Pancreas (tissue), 10 donors: ENCODE measurements around the gene IBA57. TPM values are rescaled to one million over a fixed set of nuclear protein-coding genes. Genes with fewer than 3 reads are reported as not detected.

ENCODE experiments used
- ATAC-seq, 4 donors: fragments of 200-7000 bp; cut with Tn5 transposase; one replicate each; pipeline versions ENCODE4 v1.8.0 to v1.9.1; 2020; ENCODE audit warnings: mild to moderate bottlenecking in 4 of 4, moderate library complexity in 4 of 4
- DNase-seq, 6 donors: peaks; one replicate each; pipeline ENCODE4 v3.0.0-alpha.2; 2020
- FAIRE-seq: peaks from 2 replicates; lab custom pipeline; 2012; peaks lifted over from hg19 to GRCh38; lab: Jason Lieb, UNC
- H3K27ac ChIP-seq, 4 donors: fragments of 200-600 bp; sonication (generic); 1 replicate in 3 of 4; 2 replicates in 1 of 4; pipeline versions ENCODE4 v1.5.0 to v1.8.0; 2020
- H3K27me3 ChIP-seq, 4 donors: fragments of 200-600 bp; one replicate each; pipeline ENCODE4 v1.8.0; 2021
- H3K36me3 ChIP-seq, 3 donors: fragments of 200-600 bp; sonication (generic) in 1 of 3; one replicate each; pipeline versions ENCODE4 v1.5.0 to v1.8.0; 2020 to 2021
- H3K4me1 ChIP-seq, 3 donors: fragments of 200-600 bp; one replicate each; pipeline ENCODE4 v1.8.0; 2021
- H3K4me3 ChIP-seq, 4 donors: fragments of 200-600 bp; sonication (generic) in 2 of 4; one replicate each; pipeline versions ENCODE4 v1.5.0 to v1.8.0; 2020 to 2021
- H3K9me3 ChIP-seq, 4 donors: fragments of 200-600 bp; one replicate each; pipeline ENCODE4 v1.8.0; 2021
- WGBS, 2 donors: extraction: QIAGEN DNeasy Blood & Tissue Kit; methylation state at CpG; one replicate each; pipeline ENCODE4 v1.1.7; 2013; 5-methylcytosine and 5-hydroxymethylcytosine counted together
- intact Hi-C, 3 donors: fragments of 100-400 bp; cut with DNase I; formaldehyde crosslinking; loops; one replicate each; pipeline versions ENCODE4 v1.11.1 to v1.14.2; 2022
- polyA plus RNA-seq, 2 donors: library from polyadenylated mRNA; stranded (reverse); fragments of 200-250 nt; gene quantifications; one replicate each; pipeline ENCODE4 v1.2.3, GENCODE V29; 2013
- total RNA-seq, 6 donors: library from RNA; stranded (reverse); fragmentation: NEBNext Ultra II Directional in 4 of 6; extraction: Animal tissue kit (Norgen Biotek cat#: 25700) in 4 of 6; gene quantifications; one replicate each; pipeline versions ENCODE4 v1.2.1 to v1.2.4, GENCODE V29; 2021 to 2023
- TF ChIP-seq, protein P1 (sequence below), 4 donors: fragments of 200-600 bp; sonication (generic) in 3 of 4; IDR thresholded peaks; one replicate each; pipeline versions ENCODE4 v1.5.0 to v1.8.0; 2021; ENCODE audit warnings: antibody characterized with exemption in 4 of 4
- donor health status: healthy with polysubstance abuse.
- donor health status: DM: no; HTN: no; CAD: no; lungs with moderate emphysema.
- donor health status: DM: no; HTN: no; CAD: no.
- donor health status: control.
- donor health status: control.
- donor health status: Bipolar disorder and iron deficiency.
- donor health status: DM: yes; HTN: yes; CAD: no.
- donor health status: DM: no; HTN: no; CAD: no.
- donor health status: DM: no; HTN: no; CAD: no.
- donor health status: DM: yes; HTN: yes; CAD: no.

IBA57 gene
- total and polyA plus RNA-seq, 8 donors, result 2.4 to 14.4 (median 7.0) TPM

DNA sequence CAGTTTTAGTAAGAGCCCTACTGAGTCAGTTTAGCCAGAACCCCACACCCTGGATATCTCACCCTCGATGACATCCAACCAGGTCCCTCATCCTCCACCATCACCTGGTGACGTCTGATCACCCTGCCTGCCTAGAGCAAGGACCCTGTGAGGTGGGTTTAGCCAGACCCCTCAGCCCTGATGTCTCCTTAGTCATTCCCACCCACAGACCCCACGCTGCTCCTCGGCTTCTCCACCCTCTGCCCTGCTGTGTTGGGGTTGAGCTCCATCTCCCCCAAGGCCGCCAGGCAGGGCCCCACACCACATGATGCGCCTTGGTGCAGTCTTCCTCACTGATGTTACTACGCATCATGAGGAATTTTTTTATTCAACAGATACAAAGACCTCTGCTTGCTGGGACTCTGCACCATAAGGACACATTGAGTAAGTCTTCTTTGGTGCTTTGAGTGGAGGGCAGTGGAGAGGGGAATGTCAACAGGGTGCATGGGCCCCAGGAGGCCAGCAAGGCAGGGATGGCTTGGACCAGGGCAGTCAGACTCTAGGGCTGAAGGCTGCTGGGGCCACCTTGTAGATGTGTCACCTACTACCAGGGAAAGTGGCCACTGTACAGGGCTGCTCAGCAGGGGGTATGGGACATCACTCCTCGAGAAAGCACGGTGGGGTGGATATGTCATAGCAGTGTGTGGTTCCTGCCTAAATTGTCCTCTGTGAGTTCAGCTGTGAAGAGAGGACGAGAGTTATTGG, 1.7 kb upstream of the IBA57 start:
- DNase-seq (peak in 3 of 6 donors; percentile 28 to 62 (median 37)), ATAC-seq (no peak), FAIRE-seq (no peak)
- TF ChIP-seq, protein P1, sequence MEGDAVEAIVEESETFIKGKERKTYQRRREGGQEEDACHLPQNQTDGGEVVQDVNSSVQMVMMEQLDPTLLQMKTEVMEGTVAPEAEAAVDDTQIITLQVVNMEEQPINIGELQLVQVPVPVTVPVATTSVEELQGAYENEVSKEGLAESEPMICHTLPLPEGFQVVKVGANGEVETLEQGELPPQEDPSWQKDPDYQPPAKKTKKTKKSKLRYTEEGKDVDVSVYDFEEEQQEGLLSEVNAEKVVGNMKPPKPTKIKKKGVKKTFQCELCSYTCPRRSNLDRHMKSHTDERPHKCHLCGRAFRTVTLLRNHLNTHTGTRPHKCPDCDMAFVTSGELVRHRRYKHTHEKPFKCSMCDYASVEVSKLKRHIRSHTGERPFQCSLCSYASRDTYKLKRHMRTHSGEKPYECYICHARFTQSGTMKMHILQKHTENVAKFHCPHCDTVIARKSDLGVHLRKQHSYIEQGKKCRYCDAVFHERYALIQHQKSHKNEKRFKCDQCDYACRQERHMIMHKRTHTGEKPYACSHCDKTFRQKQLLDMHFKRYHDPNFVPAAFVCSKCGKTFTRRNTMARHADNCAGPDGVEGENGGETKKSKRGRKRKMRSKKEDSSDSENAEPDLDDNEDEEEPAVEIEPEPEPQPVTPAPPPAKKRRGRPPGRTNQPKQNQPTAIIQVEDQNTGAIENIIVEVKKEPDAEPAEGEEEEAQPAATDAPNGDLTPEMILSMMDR (IDR thresholded peaks at IDR 0.05), result no peak
- no peak overlapping the region for H3K4me3 ChIP-seq
- 82 to 87% methylated on average over 10 of the region's 10 CpGs for WGBS, 2 donors
- intact Hi-C loops, result no loop called here
- no peaks in the 10 kb centered on the region for H3K9me3 ChIP-seq
- no peaks in the 10 kb centered on the region for H3K4me1 ChIP-seq
- H3K27me3 ChIP-seq, result no peaks in the 10 kb centered on the region
- H3K27ac ChIP-seq, result peak overlapping the region in 1 of 4 donors; percentile 100
- no peaks in the 10 kb centered on the region for H3K36me3 ChIP-seq

DNA sequence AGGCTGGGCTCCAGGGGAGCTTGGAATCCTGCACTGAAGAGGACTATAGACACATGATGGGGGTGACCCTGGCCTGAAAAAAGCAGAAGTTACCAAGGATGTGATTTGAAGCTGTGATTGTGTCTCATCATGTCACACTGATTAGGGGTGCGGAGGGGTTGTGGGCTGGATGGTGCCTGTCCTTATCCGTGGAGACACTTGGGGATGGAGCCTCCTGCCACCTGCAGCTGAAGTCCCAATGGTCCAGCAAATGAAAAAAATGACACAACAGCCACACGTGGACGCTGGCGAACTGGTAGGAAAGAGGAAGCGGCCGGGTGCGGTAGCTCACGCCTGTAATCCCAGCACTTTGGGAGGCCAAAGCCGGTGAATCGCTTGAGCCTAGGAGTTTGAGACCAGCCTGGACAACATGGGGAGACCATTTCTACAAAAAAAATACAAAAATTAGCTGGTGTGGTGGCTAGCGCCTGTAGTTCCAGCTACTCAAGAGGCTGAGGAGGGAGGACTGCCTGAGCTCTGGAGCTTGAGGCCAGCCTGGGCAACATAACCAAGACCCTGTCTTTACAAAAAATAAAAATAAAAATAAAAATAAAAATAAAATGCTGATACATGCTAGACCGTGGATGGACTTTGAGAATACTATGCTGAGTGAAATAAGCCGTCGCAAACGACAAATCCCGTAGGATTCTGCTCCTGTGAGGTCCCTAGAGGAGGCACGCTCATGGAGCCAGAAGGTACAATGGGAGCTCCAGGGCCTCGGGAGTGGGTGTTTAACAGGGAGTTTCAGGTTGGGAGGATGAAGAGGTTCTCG, 838 bp upstream of the IBA57 start:
- TF ChIP-seq, protein P1 (IDR thresholded peaks at IDR 0.05), result no peak
- intact Hi-C loops, result no loop called here
- Histone ChIP-seq H3K36me3 (no peaks in the 10 kb centered on the region), H3K4me3 (peak overlapping the region; percentile 19 to 73 (median 34)), H3K4me1 (no peaks in the 10 kb centered on the region), H3K27me3 (no peaks in the 10 kb centered on the region), H3K27ac (peak overlapping the region; percentile 49 to 100 (median 86)), H3K9me3 (no peaks in the 10 kb centered on the region)
- WGBS, 2 donors, result 47 to 50% methylated on average over 20 of the region's 20 CpGs
- ATAC-seq, result peak; percentile 1 to 3 (median 1)
- peak in 4 of 6 donors; percentile 41 to 66 (median 45) for DNase-seq
- no peak for FAIRE-seq

GRCh38 chr1:228166170-228166936, 749 bp downstream of the IBA57 start:
- ATAC-seq (peak; percentile 6 to 40 (median 14)), FAIRE-seq (no peak), DNase-seq (peak in 3 of 6 donors; percentile 55 to 75 (median 74))
- Histone ChIP-seq H3K9me3 (no peaks in the 10 kb centered on the region), H3K27ac (peak overlapping the region; percentile 99 to 100 (median 100)), H3K4me3 (peak overlapping the region; percentile 66 to 84 (median 78)), H3K27me3 (no peaks in the 10 kb centered on the region), H3K4me1 (no peaks in the 10 kb centered on the region), H3K36me3 (no peaks in the 10 kb centered on the region)
- intact Hi-C loops, result no loop called here
- TF ChIP-seq, protein P1 (IDR thresholded peaks at IDR 0.05), result peak in 1 of 4 donors; percentile 5
- WGBS, 2 donors, result 5 to 10% methylated on average over 25 to 26 of the region's 26 CpGs

- DNase-seq (peak in 2 of 6 donors; percentile 9 to 30), ATAC-seq (no peak), FAIRE-seq (no peak)
- Histone ChIP-seq H3K9me3 (no peaks in the 10 kb centered on the region), H3K27me3 (no peaks in the 10 kb centered on the region), H3K36me3 (no peaks in the 10 kb centered on the region), H3K4me1 (no peaks in the 10 kb centered on the region), H3K4me3 (no peak overlapping the region), H3K27ac (no peak overlapping the region)
- intact Hi-C loops, result no loop called here
- 72 to 79% methylated on average over 12 of the region's 12 CpGs for WGBS, 2 donors
- TF ChIP-seq, protein P1 (IDR thresholded peaks at IDR 0.05), result no peak
Measured at GRCh38 chr1:228168563-228169270, 3.1 kb downstream of the IBA57 start.
